ENCODE measurements around the gene DNASE1L1. TPM values are rescaled to one million over a fixed set of nuclear protein-coding genes. Genes with fewer than 3 reads are reported as not detected.

The DNASE1L1 gene
- total RNA-seq, 1 experiment from 2014 or later = 29.8 TPM

- no peak overlapping the region for H3K27ac ChIP-seq (ENCODE audit: low read length)
- no peaks in the 10 kb centered on the region; the same call in 1 of the 2 replicates for H3K36me3 ChIP-seq (ENCODE audit: low read depth, low read length)
- H3K4me2 ChIP-seq (ENCODE audit: low read length) = no peak overlapping the region
- H2AFZ ChIP-seq (ENCODE audit: low read length) = no peak overlapping the region
- H3K4me3 ChIP-seq (ENCODE audit: low read length) = no peak overlapping the region
- peaks cover 35% of the 10 kb centered on the region for H3K4me1 ChIP-seq (ENCODE audit: insufficient read depth, low read length)
- H3K9ac ChIP-seq (ENCODE audit: low read length) = no peak overlapping the region
- peaks cover 59% of the 10 kb centered on the region for H3K79me2 ChIP-seq (ENCODE audit: low read length)
- ChIA-PET CTCF (no interaction called here), POLR2A (ENCODE audit: unreplicated experiment) (no interaction called here)
- intact Hi-C loops (cut with micrococcal nuclease) = loop anchor here (10.0 kb wide), 1 partner anchor 402 kb away; the partner anchor contains the start of genes HCFC1 and TMEM187
- H4K20me1 ChIP-seq (ENCODE audit: low read length) = peaks cover 5% of the 10 kb centered on the region; the same call in 1 of the 2 replicates
- ATAC-seq = no peak
- BruUV-seq (replicated peaks) = no TSS peak
- H3K27me3 ChIP-seq (ENCODE audit: low read length) = no peaks in the 10 kb centered on the region
- no peaks in the 10 kb centered on the region for H3F3A ChIP-seq (ENCODE audit: low read length, unreplicated experiment)
- no peaks in the 10 kb centered on the region for H3K9me3 ChIP-seq (ENCODE audit: low read length)
- TF ChIP-seq EZH2 (IDR thresholded peaks at IDR 0.05; ENCODE audit: low read length, unreplicated experiment) = no peak
- no peak for TF ChIP-seq EZH2phosphoT487 (IDR thresholded peaks at IDR 0.05; ENCODE audit: borderline replicate concordance, low read length)
- no peak for TF ChIP-seq CTCF (conservative IDR thresholded peaks at IDR 0.05; ENCODE audit: low read depth, low read length)
- DNase-seq = no peak
- no peaks in the 10 kb centered on the region for H3K9me2 ChIP-seq (replicated peaks; ENCODE audit: low read length)
Observed at GRCh38 chrX:154376774-154377173, 32.3 kb downstream of the DNASE1L1 start.

GRCh38 chrX:154375156-154375504 is 33.9 kb downstream of the DNASE1L1 start:
- no peak for DNase-seq
- ChIA-PET CTCF (interaction anchor here (0.5 kb wide), 1 partner anchor 35 kb away, joined by 5 read pairs; no protein-coding TSS in a partner anchor), POLR2A (ENCODE audit: unreplicated experiment) (no interaction called here)
- H3K4me3 ChIP-seq (ENCODE audit: low read length) = peak overlapping the region; percentile 64
- TF ChIP-seq EZH2phosphoT487 (IDR thresholded peaks at IDR 0.05; ENCODE audit: borderline replicate concordance, low read length) (no peak), CTCF (conservative IDR thresholded peaks at IDR 0.05; ENCODE audit: low read depth, low read length) (no peak), EZH2 (IDR thresholded peaks at IDR 0.05; ENCODE audit: low read length, unreplicated experiment) (no peak)
- peak overlapping the region; percentile 74; the same call in 1 of the 2 replicates for H2AFZ ChIP-seq (ENCODE audit: low read length)
- H3K79me2 ChIP-seq (ENCODE audit: low read length) = peaks cover 63% of the 10 kb centered on the region
- peak overlapping the region; percentile 3; the same call in 1 of the 2 replicates for H3K9ac ChIP-seq (ENCODE audit: low read length)
- BruUV-seq (replicated peaks) = no TSS peak
- H3K36me3 ChIP-seq (ENCODE audit: low read depth, low read length) = no peaks in the 10 kb centered on the region
- no peak for ATAC-seq
- no peaks in the 10 kb centered on the region for H3K27me3 ChIP-seq (ENCODE audit: low read length)
- H3K9me2 ChIP-seq (replicated peaks; ENCODE audit: low read length) = no peaks in the 10 kb centered on the region
- H3K9me3 ChIP-seq (ENCODE audit: low read length) = no peaks in the 10 kb centered on the region
- intact Hi-C loops (cut with micrococcal nuclease) = loop anchor here (10.0 kb wide), 1 partner anchor 400 kb away; the partner anchor contains the start of genes HCFC1 and TMEM187
- H3K4me2 ChIP-seq (ENCODE audit: low read length) = peak overlapping the region; percentile 85
- peaks cover 27% of the 10 kb centered on the region for H3K4me1 ChIP-seq (ENCODE audit: insufficient read depth, low read length)
- no peak overlapping the region for H3K27ac ChIP-seq (ENCODE audit: low read length)
- no peaks in the 10 kb centered on the region for H3F3A ChIP-seq (ENCODE audit: low read length, unreplicated experiment)
- H4K20me1 ChIP-seq (ENCODE audit: low read length) = no peaks in the 10 kb centered on the region; the same call in 1 of the 2 replicates
